MM.1S (cell line): ENCODE results near the gene NRG2.

ENCODE experiments used
- DNase-seq: peaks from one replicate; pipeline ENCODE4 v3.0.0-alpha.2; 2015
- H2AFZ ChIP-seq: fragments of 300-600 bp; sonication (generic); 2 replicates; pipeline ENCODE4 v1.6.0; 2016; ENCODE audit warnings: antibody characterized with exemption, low read length
- H3F3A ChIP-seq: fragments of 300-600 bp; sonication (generic); 2 replicates; pipeline ENCODE4 v1.6.1; 2016; ENCODE audit warnings: mild to moderate bottlenecking, antibody characterized with exemption, low read length, moderate library complexity, mixed read lengths; ENCODE audit not compliant: insufficient read depth
- H3K27ac ChIP-seq: fragments of 300-600 bp; sonication (generic); 2 replicates; pipeline ENCODE4 v1.5.1; 2016; ENCODE audit warnings: mild to moderate bottlenecking, low read length
- H3K27me3 ChIP-seq: fragments of 300-600 bp; sonication (generic); replicated peaks from 2 replicates; pipeline ENCODE4 v1.6.0; 2016; ENCODE audit warnings: low read length; ENCODE audit not compliant: insufficient read depth
- H3K36me3 ChIP-seq: fragments of 300-600 bp; sonication (generic); replicated peaks from 2 replicates; pipeline ENCODE4 v1.6.1; 2016; ENCODE audit warnings: mild to moderate bottlenecking, low read length, mixed read lengths; ENCODE audit not compliant: insufficient read depth
- H3K4me1 ChIP-seq: fragments of 300-600 bp; sonication (generic); 2 replicates; pipeline ENCODE4 v1.6.1; 2016; ENCODE audit warnings: low read length, mixed read lengths
- H3K4me2 ChIP-seq: fragments of 300-600 bp; sonication (generic); 2 replicates; pipeline ENCODE4 v1.6.0; 2016; ENCODE audit warnings: low read depth, low read length
- H3K4me3 ChIP-seq: fragments of 300-600 bp; sonication (generic); 2 replicates; pipeline ENCODE4 v1.5.1; 2016; ENCODE audit warnings: low read length, mixed read lengths
- H3K79me2 ChIP-seq: fragments of 300-600 bp; sonication (generic); 2 replicates; pipeline ENCODE4 v1.6.1; 2016; ENCODE audit warnings: mixed run types, low read length, mixed read lengths
- H3K9ac ChIP-seq: fragments of 300-600 bp; sonication (generic); 2 replicates; pipeline ENCODE4 v1.6.1; 2016; ENCODE audit warnings: low read length, mixed read lengths
- H3K9me2 ChIP-seq: fragments of 300-600 bp; sonication (generic); replicated peaks from 2 replicates; pipeline ENCODE4 v1.6.1; 2016; ENCODE audit warnings: mild to moderate bottlenecking, low read length, mixed read lengths; ENCODE audit not compliant: insufficient read depth
- H3K9me3 ChIP-seq: fragments of 300-600 bp; sonication (generic); replicated peaks from 2 replicates; pipeline ENCODE4 v1.6.1; 2016; ENCODE audit warnings: mild to moderate bottlenecking, low read length, mixed read lengths; ENCODE audit not compliant: insufficient read depth
- H4K20me1 ChIP-seq: fragments of 300-600 bp; sonication (generic); 2 replicates; pipeline ENCODE4 v1.6.1; 2016; ENCODE audit warnings: mild to moderate bottlenecking, low read length, moderate library complexity, mixed read lengths; ENCODE audit not compliant: insufficient read depth
- CTCF ChIP-seq: fragments of 300-600 bp; sonication (generic); IDR thresholded peaks from 2 replicates; pipeline ENCODE4 v1.5.1; 2016; ENCODE audit warnings: antibody characterized with exemption, low read length, mixed read lengths
- EZH2 ChIP-seq: fragments of 300-600 bp; sonication (generic); optimal IDR thresholded peaks from 2 replicates; pipeline ENCODE3; 2017; ENCODE audit warnings: low read depth, mild to moderate bottlenecking, antibody characterized with exemption, low read length, mixed read lengths
- EZH2phosphoT487 ChIP-seq: fragments of 300-600 bp; sonication (generic); IDR thresholded peaks from 2 replicates; pipeline ENCODE4 v1.6.1; 2018; ENCODE audit warnings: antibody characterized with exemption, low read length

The NRG2 gene

DNA sequence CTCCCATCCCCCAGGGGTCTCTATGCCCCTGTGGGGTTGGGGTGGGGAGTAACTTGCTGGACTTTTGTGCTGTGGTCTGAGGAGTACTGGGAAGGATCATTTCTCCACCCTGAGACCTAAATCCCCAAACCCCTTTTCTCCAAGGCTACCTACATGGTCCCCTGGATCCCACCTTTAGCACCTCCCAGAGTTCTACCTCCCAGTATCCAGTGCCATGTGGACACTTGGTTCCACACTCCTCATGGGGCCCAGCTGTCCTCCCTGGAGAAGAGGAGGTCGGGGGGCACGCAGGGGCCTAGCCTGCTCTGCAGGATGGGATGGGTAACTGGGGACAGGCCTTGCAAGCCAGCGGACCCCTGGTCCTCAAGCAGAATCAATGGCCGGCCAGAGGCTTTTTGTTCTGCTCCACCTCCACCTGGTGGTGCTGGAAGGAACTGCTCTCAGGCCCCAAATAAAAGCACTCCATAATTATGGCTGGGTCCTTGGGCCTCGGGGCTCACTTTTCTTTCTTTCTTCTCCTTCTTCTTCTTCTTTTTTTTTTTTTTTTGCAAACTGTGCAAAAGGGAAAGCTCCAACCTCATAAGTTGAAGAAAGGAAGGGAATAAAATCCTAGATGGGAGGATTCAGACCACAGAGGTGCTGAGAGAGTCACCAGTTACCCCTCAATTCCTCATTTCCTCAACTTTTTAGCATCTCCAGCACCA is 179.1 kb downstream of the NRG2 start:
- Histone ChIP-seq H3K4me1 (0 out of 2 replicates have a peak, but pooled peaks cover 4% of the 10 kb centered on the region), H3K79me2 (no peaks in the 10 kb centered on the region), H4K20me1 (no peaks in the 10 kb centered on the region), H3K9me2 (no peaks in the 10 kb centered on the region), H3K36me3 (no peaks in the 10 kb centered on the region), H2AFZ (no peak overlapping the region), H3F3A (no peaks in the 10 kb centered on the region), H3K27ac (no peak overlapping the region), H3K4me3 (no peak overlapping the region), H3K9me3 (no peaks in the 10 kb centered on the region), H3K9ac (no peak overlapping the region), H3K27me3 (no peaks in the 10 kb centered on the region), H3K4me2 (no peak overlapping the region)
- TF ChIP-seq EZH2phosphoT487 (no peak), CTCF (peak; percentile 80), EZH2 (no peak)
- peak; percentile 39 for DNase-seq

- Histone ChIP-seq H3K36me3 (no peaks in the 10 kb centered on the region), H3K27ac (no peak overlapping the region), H3K79me2 (no peaks in the 10 kb centered on the region), H3K9ac (no peak overlapping the region), H3K4me1 (0 out of 2 replicates have a peak, but pooled peaks cover 4% of the 10 kb centered on the region), H3K4me2 (no peak overlapping the region), H3K4me3 (no peak overlapping the region), H3F3A (no peaks in the 10 kb centered on the region), H3K9me3 (no peaks in the 10 kb centered on the region), H3K27me3 (no peaks in the 10 kb centered on the region), H4K20me1 (no peaks in the 10 kb centered on the region), H3K9me2 (no peaks in the 10 kb centered on the region), H2AFZ (no peak overlapping the region)
- TF ChIP-seq EZH2phosphoT487 (no peak), CTCF (no peak), EZH2 (no peak)
- DNase-seq = no peak
Observed at GRCh38 chr5:139863361-139863760, 179.7 kb downstream of the NRG2 start.

GRCh38 chr5:139862803-139863202 is 180.3 kb downstream of the NRG2 start:
- H3K36me3 ChIP-seq = no peaks in the 10 kb centered on the region
- no peak overlapping the region for H3K9ac ChIP-seq
- H3K9me3 ChIP-seq = no peaks in the 10 kb centered on the region
- 0 out of 2 replicates have a peak, but pooled peaks cover 4% of the 10 kb centered on the region for H3K4me1 ChIP-seq
- H4K20me1 ChIP-seq = no peaks in the 10 kb centered on the region
- no peak overlapping the region for H3K4me2 ChIP-seq
- H3K27me3 ChIP-seq = no peaks in the 10 kb centered on the region
- no peak for DNase-seq
- no peaks in the 10 kb centered on the region for H3K9me2 ChIP-seq
- no peaks in the 10 kb centered on the region for H3F3A ChIP-seq
- no peak overlapping the region for H2AFZ ChIP-seq
- H3K79me2 ChIP-seq = no peaks in the 10 kb centered on the region
- no peak overlapping the region for H3K4me3 ChIP-seq
- TF ChIP-seq CTCF = peak; percentile 10; the same call in 1 of the 2 replicates
- TF ChIP-seq EZH2phosphoT487 = no peak
- H3K27ac ChIP-seq = no peak overlapping the region
